GM10847 (cell line): ENCODE results near the gene COPA.

ENCODE experiments used
- POLR2A ChIP-seq: IDR thresholded peaks from 2 replicates; pipeline ENCODE4 v1.6.1; 2011; ENCODE audit not compliant: insufficient read length; ENCODE audit errors: extremely low read depth

Gene COPA

DNA sequence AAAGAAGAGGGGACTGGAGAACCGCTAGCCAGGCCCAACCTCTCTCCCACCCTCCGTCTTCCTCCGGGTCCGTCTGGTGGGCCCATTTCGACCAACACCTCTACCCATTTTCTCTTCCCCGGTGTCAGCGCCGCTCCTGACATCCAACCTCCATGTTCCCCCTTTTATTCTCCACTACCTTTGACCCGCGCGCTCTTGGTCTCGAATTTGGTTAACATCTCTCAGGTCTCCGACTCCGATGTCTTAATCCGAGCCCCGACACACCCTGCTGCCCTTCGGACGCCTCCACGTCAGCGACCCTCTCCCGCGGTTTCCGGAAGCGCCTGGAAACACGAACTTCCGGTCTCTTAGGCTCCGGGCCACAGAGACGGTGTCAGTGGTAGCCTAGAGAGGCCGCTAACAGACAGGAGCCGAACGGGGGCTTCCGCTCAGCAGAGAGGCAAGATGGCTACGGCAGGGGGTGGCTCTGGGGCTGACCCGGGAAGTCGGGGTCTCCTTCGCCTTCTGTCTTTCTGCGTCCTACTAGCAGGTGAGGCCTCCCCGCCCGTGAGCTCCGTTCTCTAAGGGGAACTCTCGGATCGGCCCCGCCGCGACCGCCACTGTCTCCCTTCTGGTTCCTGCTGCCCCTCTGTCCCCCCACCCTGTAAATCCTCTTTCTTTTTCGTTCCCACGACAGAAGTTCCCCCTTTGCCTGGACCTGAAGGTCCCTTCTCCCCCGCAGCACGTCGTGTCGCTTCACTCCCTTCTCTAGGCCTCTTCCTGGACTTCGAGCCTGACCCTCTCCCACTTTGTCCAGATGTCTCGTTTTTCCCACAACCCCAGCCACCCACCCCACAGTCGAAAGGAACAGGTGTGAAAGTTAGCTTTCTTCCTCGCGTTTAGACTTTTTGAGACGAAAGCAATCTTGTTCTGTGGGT is at the start of gene COPA, which contains the start of gene NCSTN:
Gene COPA (minus strand): TSS at position 298 of the 917 bp plus-strand sequence. CDS start 80 bp downstream, at position 218.
Gene NCSTN (plus strand): TSS at position 431 of the 917 bp plus-strand sequence. CDS start 14 bp downstream, at position 445.
- peak; percentile 74 for TF ChIP-seq POLR2A

DNA sequence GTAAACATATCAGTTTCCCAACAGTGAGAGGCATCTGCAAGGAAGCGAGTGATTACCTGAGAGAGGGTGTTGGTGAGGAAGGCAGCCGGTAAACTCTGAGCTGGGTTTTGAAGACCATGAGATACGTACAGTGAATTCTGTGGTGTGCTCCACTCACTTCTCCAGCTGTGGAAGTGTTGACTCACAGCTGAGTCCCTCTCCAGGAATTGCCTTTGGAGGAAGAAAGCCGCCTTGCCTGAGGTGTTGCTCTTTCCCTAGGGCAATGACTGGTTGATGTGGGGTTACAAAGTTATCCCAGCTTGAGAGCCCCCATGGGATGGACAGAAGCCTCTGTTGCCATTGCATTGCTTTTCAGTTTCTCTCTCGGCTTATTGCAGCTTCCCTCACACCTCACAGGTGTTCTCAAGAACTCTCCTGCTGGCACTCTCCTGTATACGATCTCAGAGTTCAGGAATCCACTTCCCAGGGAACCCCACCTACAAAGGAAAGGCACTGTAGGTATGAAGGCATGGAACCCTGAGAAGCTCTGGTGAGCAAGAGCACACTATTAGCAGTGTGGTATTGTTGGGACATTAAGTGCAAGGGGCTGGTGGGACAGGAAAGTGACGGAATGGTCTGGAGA is 34.6 kb upstream of the COPA start:
- TF ChIP-seq POLR2A = no peak

GRCh38 chr1:160376525-160377131 is 33.6 kb upstream of the COPA start:
- TF ChIP-seq POLR2A = no peak

DNA sequence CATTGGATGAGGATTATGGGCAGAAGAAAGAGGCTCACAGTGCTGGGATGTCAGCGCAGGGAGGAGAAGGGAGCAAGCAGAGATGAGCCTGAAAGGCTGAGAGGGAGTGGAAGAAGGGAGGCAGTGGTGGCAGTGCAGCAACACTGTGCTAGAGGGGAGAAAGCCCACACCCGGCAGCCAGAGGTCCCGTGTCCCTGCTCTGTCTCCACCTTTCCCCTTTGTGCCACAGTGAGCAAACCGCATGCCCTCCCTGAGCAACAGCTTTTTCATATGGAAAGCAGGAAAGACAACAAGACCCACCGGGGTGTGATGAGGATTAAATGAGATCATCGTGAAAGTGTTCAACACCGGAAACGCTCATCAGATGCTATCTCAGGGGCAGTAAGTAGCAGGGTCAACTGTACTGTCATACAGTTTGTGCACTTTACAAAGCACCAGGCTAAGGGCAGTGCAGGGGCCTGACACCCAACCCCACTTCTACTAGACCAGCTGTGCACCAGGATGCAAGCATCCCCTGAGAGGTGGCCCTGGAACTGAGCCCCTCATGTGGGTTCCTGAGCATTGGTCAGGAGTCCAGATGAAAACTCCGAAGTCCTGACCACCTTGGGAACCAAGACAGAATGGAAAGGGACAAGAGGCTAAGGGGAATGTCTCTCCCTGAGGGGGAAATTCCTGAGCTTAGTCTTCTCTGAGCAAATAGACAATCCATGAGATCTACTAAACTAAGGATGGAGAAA is 32.9 kb upstream of the COPA start:
- no peak for TF ChIP-seq POLR2A

GRCh38 chr1:160374306-160375110 is 31.5 kb upstream of the COPA start:
- TF ChIP-seq POLR2A = no peak

DNA sequence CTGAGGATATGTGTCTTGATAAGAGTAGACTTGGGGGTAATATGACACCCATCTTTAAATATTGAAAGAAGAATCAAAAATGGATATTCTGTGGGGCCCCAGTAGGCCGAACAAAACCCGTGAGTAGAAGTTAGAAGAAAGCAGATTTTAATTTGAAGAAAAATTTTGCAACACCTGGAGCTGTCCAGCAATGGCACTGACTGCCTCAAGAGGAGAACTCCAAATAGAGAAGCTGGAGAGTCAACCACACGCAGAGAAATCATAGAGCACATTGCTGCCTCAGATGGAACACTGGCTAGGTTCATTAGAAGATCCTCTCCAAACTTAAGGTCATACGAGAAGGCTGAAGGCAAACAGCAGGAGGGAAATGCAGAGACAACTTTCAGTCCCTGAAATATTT is 30.6 kb upstream of the COPA start:
- no peak for TF ChIP-seq POLR2A

DNA sequence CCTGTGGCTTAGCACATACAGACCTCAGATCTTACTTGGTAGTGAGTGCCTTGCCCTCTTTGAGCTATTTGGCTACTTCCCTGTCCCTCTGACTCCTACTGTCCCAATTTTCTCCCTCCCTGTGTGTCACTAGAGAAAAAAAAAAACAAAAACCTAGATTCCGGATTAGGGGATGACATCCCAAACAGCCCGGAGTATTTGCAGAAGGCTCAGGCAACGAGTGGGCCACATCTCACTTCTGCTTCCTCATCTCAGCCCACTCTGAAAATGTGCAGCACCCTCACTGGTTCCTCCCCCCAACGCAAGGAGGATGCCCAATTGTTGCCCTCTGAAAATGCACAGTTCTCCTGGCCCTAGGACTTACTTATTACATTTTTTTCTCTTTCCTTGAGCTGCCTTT is 28.7 kb upstream of the COPA start:
- no peak for TF ChIP-seq POLR2A

DNA sequence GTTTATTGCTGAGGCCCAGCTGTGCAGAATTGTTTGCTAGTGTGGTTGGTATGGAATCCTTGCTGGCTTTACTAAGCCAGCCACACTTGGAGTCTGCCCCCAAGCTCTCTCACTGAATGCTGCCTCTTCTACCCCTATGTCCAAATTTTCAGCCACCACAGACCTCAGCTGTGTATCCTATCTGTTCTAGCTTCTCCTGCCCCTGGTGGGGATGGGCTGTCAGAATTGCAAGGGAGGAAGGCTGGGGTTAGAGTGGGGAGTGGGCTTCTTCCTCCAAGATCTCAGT is 28.2 kb upstream of the COPA start:
- no peak for TF ChIP-seq POLR2A

DNA sequence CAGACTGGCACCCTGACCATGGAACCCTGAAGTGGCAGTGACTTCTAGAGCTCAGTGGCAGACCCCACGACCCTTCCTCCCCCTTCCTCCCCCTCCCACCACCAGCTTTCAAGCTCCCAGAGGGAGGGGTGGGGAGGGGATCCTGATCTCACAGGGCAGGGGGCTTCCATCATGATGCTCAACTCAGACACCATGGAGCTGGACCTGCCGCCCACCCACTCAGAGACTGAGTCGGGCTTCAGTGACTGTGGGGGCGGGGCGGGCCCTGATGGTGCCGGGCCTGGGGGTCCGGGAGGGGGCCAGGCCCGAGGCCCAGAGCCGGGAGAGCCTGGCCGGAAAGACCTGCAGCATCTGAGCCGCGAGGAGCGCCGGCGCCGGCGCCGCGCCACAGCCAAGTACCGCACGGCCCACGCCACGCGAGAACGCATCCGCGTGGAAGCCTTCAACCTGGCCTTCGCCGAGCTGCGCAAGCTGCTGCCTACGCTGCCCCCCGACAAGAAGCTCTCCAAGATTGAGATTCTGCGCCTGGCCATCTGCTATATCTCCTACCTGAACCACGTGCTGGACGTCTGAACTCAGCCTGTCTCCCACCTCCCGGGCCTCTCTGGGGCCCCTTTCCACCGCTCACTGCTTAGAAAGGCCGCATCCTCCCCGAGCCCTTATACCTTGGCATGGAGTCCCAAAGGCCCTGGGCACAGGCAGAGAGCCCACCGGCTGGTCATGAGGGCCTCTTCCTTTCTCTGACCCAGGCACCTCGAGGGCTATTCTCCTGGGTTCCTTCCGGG is 27.7 kb upstream of the COPA start:
- TF ChIP-seq POLR2A = no peak

GRCh38 chr1:160369087-160369486 is 26.0 kb upstream of the COPA start:
- no peak for TF ChIP-seq POLR2A

- TF ChIP-seq POLR2A = no peak
Measured at GRCh38 chr1:160367934-160368923, 25.2 kb upstream of the COPA start.

DNA sequence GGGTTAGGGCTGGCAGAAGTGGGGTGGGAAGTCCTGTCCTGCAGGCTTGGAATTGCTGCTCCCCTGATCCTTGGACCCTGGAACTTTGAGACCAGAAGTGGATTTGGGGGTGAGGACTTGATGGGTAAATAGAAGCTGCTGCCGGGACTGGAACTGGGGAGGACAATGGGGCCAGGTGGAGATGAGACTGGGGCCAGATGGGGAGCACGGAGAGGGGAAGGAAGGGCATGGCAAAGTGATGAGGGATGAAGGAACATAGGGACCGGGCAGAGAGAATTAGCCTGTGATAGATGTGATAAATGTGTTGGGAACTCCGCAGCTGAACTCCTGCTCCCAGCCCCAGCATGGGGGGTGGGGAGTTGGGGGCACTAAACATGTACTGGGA is 24.5 kb upstream of the COPA start:
- no peak for TF ChIP-seq POLR2A

DNA sequence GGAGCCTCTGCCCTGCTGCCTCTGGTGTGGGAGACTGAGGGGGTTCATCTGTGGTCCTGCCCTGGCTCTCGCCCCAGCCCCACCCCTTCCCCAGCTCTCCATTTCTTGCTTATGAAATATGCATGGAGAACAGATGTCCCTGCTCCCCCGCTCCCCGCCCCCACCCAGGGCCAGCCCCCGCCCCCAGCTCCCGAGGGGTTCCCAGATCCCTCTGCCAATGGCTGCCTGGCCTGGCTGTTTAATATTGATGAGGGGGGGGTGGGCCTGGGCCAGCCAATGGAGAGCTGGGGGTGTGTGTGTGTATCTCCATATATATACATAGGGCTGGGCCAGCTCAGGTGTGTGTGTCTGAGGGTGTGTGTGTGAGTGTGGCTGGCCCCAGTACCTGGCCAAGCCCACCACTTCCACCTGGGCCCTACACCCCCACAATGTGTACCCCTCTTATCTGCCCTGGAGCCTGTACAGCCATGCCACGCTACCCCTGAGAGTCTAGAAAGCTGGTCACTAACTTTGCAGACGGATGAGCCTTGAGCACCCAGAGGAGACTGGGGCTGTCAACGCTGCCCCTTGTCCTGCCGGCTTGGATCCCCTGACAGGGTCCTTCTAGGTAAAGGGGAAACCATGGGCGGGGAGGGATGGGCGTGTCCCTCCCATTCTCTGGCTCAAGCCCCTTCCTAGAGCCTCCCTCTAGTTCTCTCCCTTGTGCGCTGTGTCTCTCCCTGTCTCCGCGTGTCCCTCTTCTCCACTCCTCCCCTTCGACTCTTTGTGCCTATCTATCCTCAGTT is 23.9 kb upstream of the COPA start, which contains the start of gene NHLH1:
Gene NHLH1 (plus strand): TSS at position 341 of the 785 bp plus-strand sequence. CDS start 3,661 bp downstream, outside the sequence.
- no peak for TF ChIP-seq POLR2A
